ENCODE data around the gene PGR. TPM values are rescaled to one million over a fixed set of nuclear protein-coding genes. Genes with fewer than 3 reads are reported as not detected.

PGR gene
- total and polyA plus RNA-seq, 2 of the 8 experiments (the other 6 are each of a cell fraction or from before 2014, with no cell fraction given): 0.03 to 0.35 TPM

- no peak overlapping the region for H2AK5ac ChIP-seq (ENCODE audit: low read depth, low read length)
- no peaks in the 10 kb centered on the region for H3K23me2 ChIP-seq (ENCODE audit: low read depth, low read length)
- FAIRE-seq: no peak
- H3K4me1 ChIP-seq (replicated peaks in 1 of 4; ENCODE audit: control insufficient read depth in 3 of 4, insufficient read depth in 4 of 4, low read length in 3 of 4): no peaks in the 10 kb centered on the region; a peak in 1 of 7 replicates
- no peaks in the 10 kb centered on the region for H3K9me3 ChIP-seq (ENCODE audit: insufficient read depth in 2 of 2, low read depth in 1 of 2, low read length in 1 of 2)
- H3K9ac ChIP-seq (replicated peaks in 1 of 4; ENCODE audit: extremely low read depth in 1 of 4, low read depth in 3 of 4, low read length in 3 of 4): no peak overlapping the region
- H3K14ac ChIP-seq (ENCODE audit: insufficient read length): no peak overlapping the region
- WGBS, 2 experiments (ENCODE audit: extremely low coverage in 1 of 2, insufficient coverage in 1 of 2, insufficient read length in 1 of 2, insufficient replicate concordance in 2 of 2, low coverage in 1 of 2, low lambda C conversion rate in 2 of 2, missing lambda C conversion rate in 1 of 2): 75% methylated on average over 3 of the region's 3 CpGs; no CpG with 5 or more reads in 1 of the 2 experiments
- no peak overlapping the region for H3K27ac ChIP-seq (ENCODE audit: low read depth, low read length)
- no peak overlapping the region for H2BK120ac ChIP-seq (replicated peaks; ENCODE audit: low read depth, low read length)
- ChIA-PET POLR2A (ENCODE audit: partially characterized antibody) (interaction anchor here (0.6 kb wide), 1 partner anchor 234 kb away, joined by 3 read pairs; no protein-coding TSS in a partner anchor), CTCF (ENCODE audit: partially characterized antibody) (interaction anchor here (0.6 to 1.8 kb wide), 14 partner anchors 11 to 824 kb away, joined by 3 to 7 read pairs (median 3); no protein-coding TSS in a partner anchor)
- no peak overlapping the region for H3K4me3 ChIP-seq (ENCODE audit: extremely low read depth in 1 of 4, insufficient read depth in 2 of 4, low read depth in 3 of 4, low read length in 4 of 4)
- H3K4me2 ChIP-seq (ENCODE audit: insufficient read depth in 1 of 2, low read depth in 2 of 2, low read length in 2 of 2): no peak overlapping the region
- no peak overlapping the region for H3K4ac ChIP-seq (replicated peaks; ENCODE audit: insufficient read length, low read depth, low read length)
- H3K18ac ChIP-seq (ENCODE audit: extremely low read depth, low read length): no peak overlapping the region
- no peak overlapping the region for H3K56ac ChIP-seq (replicated peaks; ENCODE audit: insufficient read length, low read depth, low read length)
- H2BK20ac ChIP-seq (ENCODE audit: low read length): no peak overlapping the region
- no peak overlapping the region for H2BK12ac ChIP-seq (ENCODE audit: low read depth, low read length)
- no peak overlapping the region for H4K5ac ChIP-seq (ENCODE audit: insufficient read length, low read depth, low read length)
- peaks cover 8 to 12% of the 10 kb centered on the region in 2 experiments for H4K20me1 ChIP-seq (replicated peaks in 1 of 2; ENCODE audit: control insufficient read depth in 1 of 2, insufficient read depth in 2 of 2, low read length in 2 of 2)
- no peaks in the 10 kb centered on the region for H3K79me2 ChIP-seq (ENCODE audit: control insufficient read depth in 1 of 2, insufficient read depth in 2 of 2, low read length in 2 of 2)
- H2AFZ ChIP-seq (ENCODE audit: low read length): no peak overlapping the region
- no peaks in the 10 kb centered on the region for H3K79me1 ChIP-seq (ENCODE audit: low read depth, low read length)
- H2BK5ac ChIP-seq (ENCODE audit: low read depth, low read length): no peak overlapping the region
- H3K36me3 ChIP-seq (ENCODE audit: control insufficient read depth in 2 of 4, insufficient read depth in 4 of 4, low read length in 3 of 4): peaks cover 0 to 31% (median 9%) of the 10 kb centered on the region in 4 experiments; a peak in 4 of 8 replicates
- H4K91ac ChIP-seq (replicated peaks; ENCODE audit: insufficient read length, low read length): no peak overlapping the region
- H3K23ac ChIP-seq (ENCODE audit: insufficient read length): no peak overlapping the region
- no peak overlapping the region for H4K8ac ChIP-seq (ENCODE audit: extremely low read depth, insufficient read depth, low read length)
- TF ChIP-seq CTCF (IDR thresholded peaks at IDR 0.05; ENCODE audit: control extremely low read depth in 1 of 3, insufficient read depth in 1 of 3, low read depth in 1 of 3, low read length in 3 of 3): peak in 2 of 3 experiments; percentile 14 to 49; a peak in 2 of 4 replicates
- TF ChIP-seq RAD21 (IDR thresholded peaks at IDR 0.05 in 1 of 2, conservative IDR thresholded peaks at IDR 0.05 in 1 of 2; ENCODE audit: low read depth in 2 of 2, low read length in 2 of 2): peak; percentile 61
- TF ChIP-seq, protein P1, sequence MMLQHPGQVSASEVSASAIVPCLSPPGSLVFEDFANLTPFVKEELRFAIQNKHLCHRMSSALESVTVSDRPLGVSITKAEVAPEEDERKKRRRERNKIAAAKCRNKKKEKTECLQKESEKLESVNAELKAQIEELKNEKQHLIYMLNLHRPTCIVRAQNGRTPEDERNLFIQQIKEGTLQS (IDR thresholded peaks at IDR 0.05; ENCODE audit: insufficient read depth, low read depth, low read length): no peak
- TF ChIP-seq GABPA (IDR thresholded peaks at IDR 0.05; ENCODE audit: borderline replicate concordance, insufficient read depth, low read length): no peak
- no peak for TF ChIP-seq SP2 (IDR thresholded peaks at IDR 0.05; ENCODE audit: low read length)
- TF ChIP-seq MAX (IDR thresholded peaks at IDR 0.05): no peak
- no peak for DNase-seq (ENCODE audit: low read depth in 1 of 2, low spot score in 2 of 2)
- peaks cover 17 to 37% (median 22%) of the 10 kb centered on the region in 4 experiments; a peak in 5 of 7 replicates for H3K27me3 ChIP-seq (replicated peaks in 1 of 4; ENCODE audit: control insufficient read depth in 3 of 4, extremely low read depth in 1 of 4, insufficient read depth in 3 of 4, low read length in 3 of 4)
- H2BK15ac ChIP-seq (ENCODE audit: low read length): no peak overlapping the region
These were observed 149.5 kb downstream of the PGR start for GRCh38 chr11:100980156-100980555.
